Keratinocyte (primary cell): ENCODE measurements around the gene WASF3.

ENCODE experiments used
- EZH2 ChIP-seq: IDR thresholded peaks from one replicate; pipeline ENCODE4 v1.6.1; 2012; ENCODE audit warnings: inconsistent platforms, mild to moderate bottlenecking, low read length, moderate library complexity
- TF ChIP-seq, protein P1 (sequence below), 3 experiments: IDR thresholded peaks in 1 of 3; conservative IDR thresholded peaks in 1 of 3; optimal IDR thresholded peaks in 1 of 3; 2 replicates in 2 of 3; 3 replicates in 1 of 3; pipeline versions ENCODE3 to v1.5.1; 2011; ENCODE audit warnings: low read length in 3 of 3, mild to moderate bottlenecking in 3 of 3, moderate library complexity in 2 of 3, control low read depth in 1 of 3, inconsistent platforms in 1 of 3; ENCODE audit not compliant: insufficient read depth in 2 of 3; ENCODE audit errors: extremely low read depth in 1 of 3

DNA sequence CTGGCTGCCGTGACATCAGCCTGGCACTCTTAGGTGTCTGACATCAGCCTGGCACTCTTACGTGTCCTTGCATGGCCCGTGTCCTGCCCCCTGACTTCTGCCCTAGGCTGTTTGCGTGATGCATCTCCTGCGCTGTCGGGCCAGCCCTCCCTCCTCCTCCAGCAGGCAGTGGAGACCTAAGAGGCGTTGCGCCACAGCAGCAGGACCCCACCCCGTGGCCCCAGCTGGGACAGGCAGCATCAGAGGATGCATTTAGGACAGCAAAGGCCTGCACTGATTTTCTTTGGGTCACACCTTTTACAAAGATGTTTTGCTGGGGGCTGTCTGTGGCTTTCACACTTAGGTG, 137.8 kb downstream of the WASF3 start:
- TF ChIP-seq, protein P1, sequence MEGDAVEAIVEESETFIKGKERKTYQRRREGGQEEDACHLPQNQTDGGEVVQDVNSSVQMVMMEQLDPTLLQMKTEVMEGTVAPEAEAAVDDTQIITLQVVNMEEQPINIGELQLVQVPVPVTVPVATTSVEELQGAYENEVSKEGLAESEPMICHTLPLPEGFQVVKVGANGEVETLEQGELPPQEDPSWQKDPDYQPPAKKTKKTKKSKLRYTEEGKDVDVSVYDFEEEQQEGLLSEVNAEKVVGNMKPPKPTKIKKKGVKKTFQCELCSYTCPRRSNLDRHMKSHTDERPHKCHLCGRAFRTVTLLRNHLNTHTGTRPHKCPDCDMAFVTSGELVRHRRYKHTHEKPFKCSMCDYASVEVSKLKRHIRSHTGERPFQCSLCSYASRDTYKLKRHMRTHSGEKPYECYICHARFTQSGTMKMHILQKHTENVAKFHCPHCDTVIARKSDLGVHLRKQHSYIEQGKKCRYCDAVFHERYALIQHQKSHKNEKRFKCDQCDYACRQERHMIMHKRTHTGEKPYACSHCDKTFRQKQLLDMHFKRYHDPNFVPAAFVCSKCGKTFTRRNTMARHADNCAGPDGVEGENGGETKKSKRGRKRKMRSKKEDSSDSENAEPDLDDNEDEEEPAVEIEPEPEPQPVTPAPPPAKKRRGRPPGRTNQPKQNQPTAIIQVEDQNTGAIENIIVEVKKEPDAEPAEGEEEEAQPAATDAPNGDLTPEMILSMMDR (optimal IDR thresholded peaks at IDR 0.05 in 1 of 3, IDR thresholded peaks at IDR 0.05 in 1 of 3, conservative IDR thresholded peaks at IDR 0.05 in 1 of 3; ENCODE audit: extremely low read depth in 1 of 3, insufficient read depth in 2 of 3, low read length in 3 of 3), result no peak
- no peak for TF ChIP-seq EZH2
